Testis (tissue), 3 donors: ENCODE results near the gene KRTAP7-1. TPM values are rescaled to one million over a fixed set of nuclear protein-coding genes. Genes with fewer than 3 reads are reported as not detected.

ENCODE experiments used
- DNase-seq: peaks from one replicate; pipeline ENCODE4 v3.0.0-alpha.2; 2019
- H3K27ac ChIP-seq, 2 donors: fragments of 200-600 bp; sonication (generic); one replicate each; pipeline ENCODE4 v1.5.1; 2019
- H3K27me3 ChIP-seq: fragments of 200-600 bp; sonication (generic); one replicate; pipeline ENCODE4 v1.5.1; 2019
- H3K36me3 ChIP-seq: fragments of 200-600 bp; sonication (generic); one replicate; pipeline ENCODE4 v1.5.1; 2017; ENCODE audit warnings: low read depth; ENCODE audit errors: missing control alignments
- H3K4me1 ChIP-seq: fragments of 200-600 bp; sonication (generic); one replicate; pipeline ENCODE4 v1.5.1; 2019
- H3K4me3 ChIP-seq, 2 donors: fragments of 200-600 bp; sonication (generic); one replicate each; pipeline ENCODE4 v1.5.1; 2017 to 2019
- H3K9me3 ChIP-seq: fragments of 200-600 bp; sonication (generic); one replicate; pipeline ENCODE4 v1.5.1; 2017
- CTCF ChIP-seq, 3 experiments: fragments of 450-650 bp in 2 of 3; fragments of 200-600 bp in 1 of 3; sonication (generic) in 1 of 3; IDR thresholded peaks; one replicate each; pipeline ENCODE4 v1.5.1; 2016 to 2019; ENCODE audit warnings: antibody characterized with exemption in 3 of 3, mild to moderate bottlenecking in 2 of 3, moderate library complexity in 1 of 3
- POLR2A ChIP-seq: fragments of 450-650 bp; IDR thresholded peaks from one replicate; pipeline ENCODE4 v1.6.1; 2017; ENCODE audit warnings: antibody characterized with exemption, mild to moderate bottlenecking, moderate library complexity
- WGBS, 2 donors: methylation state at CpG; one replicate each; pipeline ENCODE4 v1.1.5; 2018; 5-methylcytosine and 5-hydroxymethylcytosine counted together
- intact Hi-C: fragments of 100-400 bp; cut with DNase I; formaldehyde crosslinking; loops from one replicate; pipeline ENCODE4 v1.15.1; 2023; ENCODE audit warnings: low total_unique reads
- polyA plus RNA-seq: library from polyadenylated mRNA; stranded (reverse); fragments of 350-450 nt; fragmentation: Illumina TruSeq; extraction: RNeasy Lipid Tissue Mini Kit (QIAGEN cat#74804); gene quantifications from one replicate; pipeline ENCODE4 v1.2.3, GENCODE V29; 2014; ENCODE audit warnings: low read depth, low replicate concordance; ENCODE audit not compliant: insufficient read depth
- small RNA-seq, 2 donors: library from RNA; depleted of rRNA; stranded (forward); fragments of <200 nt; gene quantifications; one replicate each; pipeline ENCODE3, GENCODE V24; 2016
- total RNA-seq, 2 donors: library from RNA; depleted of rRNA; stranded (reverse); fragments of >200 nt; gene quantifications; one replicate each; pipeline ENCODE4 v1.2.3, GENCODE V29; 2016

KRTAP7-1 gene
- total and polyA plus RNA-seq, 3 donors from 2014 or later, result 0.81 to 1.5 TPM; not detected in 1

- Histone ChIP-seq H3K9me3 (no peaks in the 10 kb centered on the region), H3K27ac (no peak within 1 kb of the TSS), H3K36me3 (no peaks in the 10 kb centered on the region), H3K4me3 (no peak within 1 kb of the TSS), H3K4me1 (no peaks in the 10 kb centered on the region), H3K27me3 (no peaks in the 10 kb centered on the region)
- DNase-seq, result no peak
- TF ChIP-seq CTCF (IDR thresholded peaks at IDR 0.05) (no peak), POLR2A (no peak)
- WGBS, 2 donors, result 79 to 88% methylated on average over 5 of the region's 5 CpGs
- intact Hi-C loops, result no loop called here
These were observed 16.4 kb downstream of the KRTAP7-1 start, which contains the start of gene KRTAP8-1 for GRCh38 chr21:30813174-30813573. Gene KRTAP8-1 (minus strand): TSS chr21:30813274. CDS start chr21:30813220, 54 bp downstream.

- intact Hi-C loops, result no loop called here
- Histone ChIP-seq H3K4me1 (no peaks in the 10 kb centered on the region), H3K27ac (no peak overlapping the region), H3K9me3 (no peaks in the 10 kb centered on the region), H3K27me3 (no peaks in the 10 kb centered on the region), H3K4me3 (no peak overlapping the region), H3K36me3 (no peaks in the 10 kb centered on the region)
- no peak for DNase-seq
- 77 to 94% methylated on average over 1 of the region's 1 CpG for WGBS, 2 donors
- TF ChIP-seq POLR2A, result no peak
- TF ChIP-seq CTCF (IDR thresholded peaks at IDR 0.05), result no peak
These were observed 29.0 kb downstream of the KRTAP7-1 start for GRCh38 chr21:30800605-30801004.

GRCh38 chr21:30793581-30794314 lies 35.8 kb downstream of the KRTAP7-1 start:
- no peaks in the 10 kb centered on the region for H3K27me3 ChIP-seq
- no peak for TF ChIP-seq POLR2A
- no peak for TF ChIP-seq CTCF (IDR thresholded peaks at IDR 0.05)
- H3K36me3 ChIP-seq, result no peaks in the 10 kb centered on the region
- no peak overlapping the region for H3K4me3 ChIP-seq
- H3K27ac ChIP-seq, result no peak overlapping the region
- DNase-seq, result no peak
- H3K9me3 ChIP-seq, result no peaks in the 10 kb centered on the region
- H3K4me1 ChIP-seq, result no peaks in the 10 kb centered on the region
- intact Hi-C loops, result no loop called here
- WGBS, 2 donors, result 69 to 80% methylated on average over 2 of the region's 2 CpGs

GRCh38 chr21:30779249-30779648 lies 50.3 kb downstream of the KRTAP7-1 start:
- Histone ChIP-seq H3K27ac (no peak overlapping the region), H3K9me3 (no peaks in the 10 kb centered on the region), H3K4me1 (no peaks in the 10 kb centered on the region), H3K4me3 (no peak overlapping the region), H3K27me3 (no peaks in the 10 kb centered on the region), H3K36me3 (no peaks in the 10 kb centered on the region)
- WGBS, 2 donors, result 93 to 94% methylated on average over 1 of the region's 1 CpG
- DNase-seq, result no peak
- TF ChIP-seq POLR2A (no peak), CTCF (IDR thresholded peaks at IDR 0.05) (no peak)
- intact Hi-C loops, result no loop called here

Small RNA genes within 50 kb of the gene (small RNA-seq; reads per million reads assigned to genes)
- gene KRTAP8-2P (0 to 0.37 reads per million in 2 donors), gene KRTAP8-3P (0 reads per million in 2 donors)

Other genes with a start within 250 kb of the KRTAP7-1 start
- not detected for gene KRTAP22-2, start 239.4 kb downstream of the KRTAP7-1 start, total RNA-seq
- gene KRTAP22-2, start 239.4 kb downstream of the KRTAP7-1 start, polyA plus RNA-seq, result not detected
- 1 to 10 TPM in 1 of 2 donors, under 1 TPM in 1; 0.99 to 1.3 TPM for gene KRTAP6-3, start 237.3 kb downstream of the KRTAP7-1 start, total RNA-seq
- gene KRTAP6-3, start 237.3 kb downstream of the KRTAP7-1 start, polyA plus RNA-seq, result not detected
- not detected for gene KRTAP6-2, start 230.9 kb downstream of the KRTAP7-1 start, total RNA-seq
- gene KRTAP6-2, start 230.9 kb downstream of the KRTAP7-1 start, polyA plus RNA-seq, result not detected
- gene KRTAP22-1, start 228.7 kb downstream of the KRTAP7-1 start, total RNA-seq, result not detected
- not detected for gene KRTAP22-1, start 228.7 kb downstream of the KRTAP7-1 start, polyA plus RNA-seq
- gene KRTAP6-1, start 215.8 kb downstream of the KRTAP7-1 start, total RNA-seq, result not detected
- not detected for gene KRTAP6-1, start 215.8 kb downstream of the KRTAP7-1 start, polyA plus RNA-seq
- not detected for gene KRTAP20-1, start 213.3 kb downstream of the KRTAP7-1 start, total RNA-seq
- gene KRTAP20-1, start 213.3 kb downstream of the KRTAP7-1 start, polyA plus RNA-seq, result not detected
- gene KRTAP20-4, start 209.1 kb downstream of the KRTAP7-1 start, total RNA-seq, result not detected
- gene KRTAP20-4, start 209.1 kb downstream of the KRTAP7-1 start, polyA plus RNA-seq, result not detected
- not detected for gene KRTAP20-2, start 194.6 kb downstream of the KRTAP7-1 start, total RNA-seq
- gene KRTAP20-2, start 194.6 kb downstream of the KRTAP7-1 start, polyA plus RNA-seq, result not detected
- gene KRTAP20-3, start 186.9 kb downstream of the KRTAP7-1 start, total RNA-seq, result not detected
- gene KRTAP20-3, start 186.9 kb downstream of the KRTAP7-1 start, polyA plus RNA-seq, result not detected
- gene KRTAP21-3, start 111.0 kb downstream of the KRTAP7-1 start, total RNA-seq, result not detected
- not detected for gene KRTAP21-3, start 111.0 kb downstream of the KRTAP7-1 start, polyA plus RNA-seq
- 1 to 10 TPM in 1 of 2 donors, not detected in 1; 1.4 TPM for gene KRTAP21-2, start 82.5 kb downstream of the KRTAP7-1 start, total RNA-seq
- 2.5 TPM for gene KRTAP21-2, start 82.5 kb downstream of the KRTAP7-1 start, polyA plus RNA-seq
- gene KRTAP21-1, start 74.3 kb downstream of the KRTAP7-1 start, total RNA-seq, result not detected
- not detected for gene KRTAP21-1, start 74.3 kb downstream of the KRTAP7-1 start, polyA plus RNA-seq
- not detected for gene KRTAP8-1, start 16.5 kb downstream of the KRTAP7-1 start, total RNA-seq
- not detected for gene KRTAP8-1, start 16.5 kb downstream of the KRTAP7-1 start, polyA plus RNA-seq
- gene KRTAP11-1, start 51.8 kb upstream of the KRTAP7-1 start, total RNA-seq, result 1 to 10 TPM; 1.1 to 2.8 TPM
- gene KRTAP11-1, start 51.8 kb upstream of the KRTAP7-1 start, polyA plus RNA-seq, result not detected
- gene KRTAP19-8, start 208.7 kb upstream of the KRTAP7-1 start, total RNA-seq, result 10 to 100 TPM in 1 of 2 donors, not detected in 1; 10.5 TPM
- gene KRTAP19-8, start 208.7 kb upstream of the KRTAP7-1 start, polyA plus RNA-seq, result not detected